Occipital lobe (tissue), 2 donors: Measurements from ENCODE around the gene LRRK2. TPM values are rescaled to one million over a fixed set of nuclear protein-coding genes. Genes with fewer than 3 reads are reported as not detected.
"Not testable (repeated sequence)": the region's sequence is repeated elsewhere in the genome, so short reads cannot be mapped to it uniquely, and the experiment has no call there.

Experiments
- DNase-seq: peaks from one replicate; lab custom pipeline; 2025; lab: John Stamatoyannopoulos, UW
- total RNA-seq: library from RNA; depleted of rRNA; stranded (reverse); fragments of >200 nt; gene quantifications from one replicate; pipeline ENCODE4 v1.2.3, GENCODE V29; 2014

Gene LRRK2
- 12.2 TPM for total RNA-seq

- peak; percentile 54 for DNase-seq
These were observed at the start of gene LRRK2 for GRCh38 chr12:40224439-40225291. Gene LRRK2 (plus strand): TSS chr12:40224997. CDS start chr12:40225132, 135 bp downstream.

- no peak for DNase-seq
These were observed 49.8 kb upstream of the LRRK2 start for GRCh38 chr12:40175045-40175444.

GRCh38 chr12:40175489-40175888 lies 49.3 kb upstream of the LRRK2 start:
- DNase-seq: no peak

- no peak for DNase-seq
These were observed 46.1 kb upstream of the LRRK2 start for GRCh38 chr12:40178701-40179100.

- DNase-seq: no peak
These were observed 43.3 kb upstream of the LRRK2 start for GRCh38 chr12:40181490-40181889.

- no peak for DNase-seq
These were observed 41.1 kb upstream of the LRRK2 start for GRCh38 chr12:40183715-40184114.

GRCh38 chr12:40184493-40185302 lies 40.1 kb upstream of the LRRK2 start:
- DNase-seq: no peak

GRCh38 chr12:40185303-40185693 lies 39.5 kb upstream of the LRRK2 start:
- no peak for DNase-seq

GRCh38 chr12:40188558-40189320 lies 36.1 kb upstream of the LRRK2 start:
- no peak for DNase-seq

GRCh38 chr12:40192704-40193255 lies 32.0 kb upstream of the LRRK2 start:
- DNase-seq: no peak

GRCh38 chr12:40194846-40195245 lies 30.0 kb upstream of the LRRK2 start:
- DNase-seq: no peak

GRCh38 chr12:40197590-40197989 lies 27.2 kb upstream of the LRRK2 start:
- no peak for DNase-seq

GRCh38 chr12:40198601-40199000 lies 26.2 kb upstream of the LRRK2 start:
- DNase-seq: no peak

- no peak for DNase-seq
These were observed 22.4 kb upstream of the LRRK2 start for GRCh38 chr12:40202095-40203059.

GRCh38 chr12:40203060-40203430 lies 21.8 kb upstream of the LRRK2 start:
- no peak for DNase-seq

- no peak for DNase-seq
These were observed 20.5 kb upstream of the LRRK2 start for GRCh38 chr12:40204337-40204736.

GRCh38 chr12:40207551-40207950 lies 17.2 kb upstream of the LRRK2 start:
- DNase-seq: no peak

- DNase-seq: no peak
These were observed 15.9 kb upstream of the LRRK2 start for GRCh38 chr12:40208707-40209446.

- DNase-seq: no peak
These were observed 14.9 kb upstream of the LRRK2 start for GRCh38 chr12:40209886-40210285.

GRCh38 chr12:40211186-40211585 lies 13.6 kb upstream of the LRRK2 start:
- DNase-seq: not testable (repeated sequence)
